HG03354 (cell line): ENCODE measurements around the gene DENND2D.
A peak's percentile ranks its signal among the peaks of the same experiment; 100 is the strongest.

Experiments
- ATAC-seq: cut with Tn5 transposase; IDR thresholded peaks from one replicate; pipeline ENCODE4 v1.9.1; 2021; ENCODE audit warnings: mild to moderate bottlenecking; ENCODE audit not compliant: unreplicated experiment, poor library complexity, severe bottlenecking

Gene DENND2D

GRCh38 chr1:111142356-111142975 lies 58.0 kb downstream of the DENND2D start:
- no peak for ATAC-seq

- no peak for ATAC-seq
These were observed 58.9 kb downstream of the DENND2D start for GRCh38 chr1:111141245-111142220.

- no peak for ATAC-seq
These were observed 59.8 kb downstream of the DENND2D start for GRCh38 chr1:111140680-111140967.

GRCh38 chr1:111139956-111140679 lies 60.3 kb downstream of the DENND2D start, which contains the start of the genes CEPT1 and DRAM2:
Gene CEPT1 (plus strand): TSS chr1:111140223. CDS start chr1:111147715, 7,492 bp downstream.
Gene DRAM2 (minus strand): TSS chr1:111140093. CDS start chr1:111131554, 8,539 bp downstream.
- ATAC-seq = peak; percentile 78

- ATAC-seq = peak; percentile 60
These were observed 61.0 kb downstream of the DENND2D start for GRCh38 chr1:111139324-111139955.
